Loucy (cell line): ENCODE data around the gene UNC5B.

Source experiments
- H2AFZ ChIP-seq: fragments of 200-600 bp; sonication (generic); 2 replicates; pipeline ENCODE4 v1.6.0; 2016; ENCODE audit warnings: antibody characterized with exemption, mild to moderate bottlenecking, low read length, moderate library complexity
- H3F3A ChIP-seq: fragments of 200-600 bp; 2 replicates; pipeline ENCODE4 v1.6.0; 2016; ENCODE audit warnings: antibody characterized with exemption, low read depth, mild to moderate bottlenecking
- H3K27me3 ChIP-seq: fragments of 200-600 bp; sonication (generic); 2 replicates; pipeline ENCODE4 v1.6.1; 2014; ENCODE audit warnings: low read length, mild to moderate bottlenecking; ENCODE audit not compliant: insufficient read depth, poor library complexity, severe bottlenecking
- H3K36me3 ChIP-seq: fragments of 200-600 bp; sonication (generic); 2 replicates; pipeline ENCODE4 v1.6.1; 2016; ENCODE audit warnings: low read length; ENCODE audit not compliant: insufficient read depth
- H3K4me1 ChIP-seq: fragments of 200-600 bp; sonication (generic); 2 replicates; pipeline ENCODE4 v1.5.1; 2014; ENCODE audit warnings: low read length, mild to moderate bottlenecking; ENCODE audit not compliant: insufficient read depth, poor library complexity, severe bottlenecking
- H3K4me2 ChIP-seq: fragments of 200-600 bp; sonication (generic); 2 replicates; pipeline ENCODE4 v1.6.0; 2014; ENCODE audit warnings: antibody characterized with exemption, low read length, low read depth, mild to moderate bottlenecking; ENCODE audit not compliant: poor library complexity, severe bottlenecking
- H3K4me3 ChIP-seq: fragments of 200-600 bp; sonication (generic); 2 replicates; pipeline ENCODE4 v1.5.1; 2014; ENCODE audit warnings: low read length, mild to moderate bottlenecking, mixed read lengths; ENCODE audit not compliant: poor library complexity, severe bottlenecking
- H3K79me2 ChIP-seq: fragments of 200-600 bp; sonication (generic); 2 replicates; pipeline ENCODE4 v1.6.1; 2014; ENCODE audit warnings: low read length; ENCODE audit not compliant: insufficient read depth
- H3K9ac ChIP-seq: fragments of 200-600 bp; sonication (generic); 2 replicates; pipeline ENCODE4 v1.6.0; 2014; ENCODE audit warnings: mild to moderate bottlenecking, low read depth, low read length, moderate library complexity; ENCODE audit not compliant: poor library complexity, severe bottlenecking
- H3K9me2 ChIP-seq: fragments of 200-600 bp; sonication (generic); replicated peaks from 2 replicates; pipeline ENCODE4 v1.6.1; 2016; ENCODE audit warnings: low read depth, low read length, mixed read lengths
- H3K9me3 ChIP-seq: fragments of 200-600 bp; sonication (generic); 2 replicates; pipeline ENCODE4 v1.6.1; 2014; ENCODE audit warnings: mild to moderate bottlenecking, antibody characterized with exemption, low read length, low read depth; ENCODE audit not compliant: insufficient read depth
- H4K20me1 ChIP-seq: fragments of 200-600 bp; sonication (generic); 2 replicates; pipeline ENCODE4 v1.6.0; 2014; ENCODE audit warnings: antibody characterized with exemption, low read length, mild to moderate bottlenecking; ENCODE audit not compliant: insufficient read depth, poor library complexity, severe bottlenecking
- EZH2phosphoT487 ChIP-seq: fragments of 200-600 bp; IDR thresholded peaks from 2 replicates; pipeline ENCODE4 v1.6.1; 2018; ENCODE audit warnings: antibody characterized with exemption, mild to moderate bottlenecking, moderate library complexity, borderline replicate concordance
- TF ChIP-seq, protein P1 (sequence below): fragments of 200-600 bp; sonication (generic); conservative IDR thresholded peaks from 2 replicates; pipeline ENCODE4 v1.5.1; 2014; ENCODE audit warnings: mild to moderate bottlenecking, antibody characterized with exemption, low read length

The UNC5B gene

DNA sequence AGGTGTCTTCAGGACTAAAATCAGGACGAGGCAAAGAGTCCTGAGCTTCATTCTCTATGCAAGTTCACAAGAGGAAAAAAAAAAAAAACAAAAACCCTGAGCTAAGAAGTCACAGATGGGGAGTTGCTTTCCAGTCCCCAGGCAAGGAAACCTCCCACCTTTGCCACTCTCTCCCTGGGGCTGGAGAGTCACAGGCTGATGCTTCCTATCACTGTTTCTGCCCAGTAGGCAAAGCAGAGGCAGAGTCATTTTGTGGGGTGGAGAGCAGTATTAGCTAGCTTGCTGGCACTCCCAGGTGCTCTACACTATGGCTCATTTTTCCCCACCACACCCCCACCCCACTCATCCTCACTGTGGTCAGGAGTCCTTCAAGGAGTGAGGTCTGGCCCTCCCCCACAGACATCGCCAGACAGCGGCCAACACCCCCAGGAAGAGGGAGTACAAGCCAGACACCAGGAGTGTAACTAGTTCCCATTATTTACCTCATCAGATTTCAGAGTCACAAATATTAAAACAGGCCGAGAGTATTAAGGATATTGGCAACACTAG is 34.6 kb upstream of the UNC5B start:
- H3K9me3 ChIP-seq, result no peaks in the 10 kb centered on the region
- no peaks in the 10 kb centered on the region for H3K27me3 ChIP-seq
- H3K4me2 ChIP-seq, result no peak overlapping the region
- H3K4me1 ChIP-seq, result no peaks in the 10 kb centered on the region
- H4K20me1 ChIP-seq, result no peaks in the 10 kb centered on the region
- H3K9me2 ChIP-seq, result no peaks in the 10 kb centered on the region
- no peak overlapping the region for H2AFZ ChIP-seq
- H3K4me3 ChIP-seq, result no peak overlapping the region
- no peak overlapping the region for H3K9ac ChIP-seq
- H3K36me3 ChIP-seq, result no peaks in the 10 kb centered on the region
- no peaks in the 10 kb centered on the region for H3F3A ChIP-seq
- no peaks in the 10 kb centered on the region for H3K79me2 ChIP-seq
- TF ChIP-seq, protein P1, sequence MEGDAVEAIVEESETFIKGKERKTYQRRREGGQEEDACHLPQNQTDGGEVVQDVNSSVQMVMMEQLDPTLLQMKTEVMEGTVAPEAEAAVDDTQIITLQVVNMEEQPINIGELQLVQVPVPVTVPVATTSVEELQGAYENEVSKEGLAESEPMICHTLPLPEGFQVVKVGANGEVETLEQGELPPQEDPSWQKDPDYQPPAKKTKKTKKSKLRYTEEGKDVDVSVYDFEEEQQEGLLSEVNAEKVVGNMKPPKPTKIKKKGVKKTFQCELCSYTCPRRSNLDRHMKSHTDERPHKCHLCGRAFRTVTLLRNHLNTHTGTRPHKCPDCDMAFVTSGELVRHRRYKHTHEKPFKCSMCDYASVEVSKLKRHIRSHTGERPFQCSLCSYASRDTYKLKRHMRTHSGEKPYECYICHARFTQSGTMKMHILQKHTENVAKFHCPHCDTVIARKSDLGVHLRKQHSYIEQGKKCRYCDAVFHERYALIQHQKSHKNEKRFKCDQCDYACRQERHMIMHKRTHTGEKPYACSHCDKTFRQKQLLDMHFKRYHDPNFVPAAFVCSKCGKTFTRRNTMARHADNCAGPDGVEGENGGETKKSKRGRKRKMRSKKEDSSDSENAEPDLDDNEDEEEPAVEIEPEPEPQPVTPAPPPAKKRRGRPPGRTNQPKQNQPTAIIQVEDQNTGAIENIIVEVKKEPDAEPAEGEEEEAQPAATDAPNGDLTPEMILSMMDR, result no peak
- TF ChIP-seq EZH2phosphoT487, result no peak

DNA sequence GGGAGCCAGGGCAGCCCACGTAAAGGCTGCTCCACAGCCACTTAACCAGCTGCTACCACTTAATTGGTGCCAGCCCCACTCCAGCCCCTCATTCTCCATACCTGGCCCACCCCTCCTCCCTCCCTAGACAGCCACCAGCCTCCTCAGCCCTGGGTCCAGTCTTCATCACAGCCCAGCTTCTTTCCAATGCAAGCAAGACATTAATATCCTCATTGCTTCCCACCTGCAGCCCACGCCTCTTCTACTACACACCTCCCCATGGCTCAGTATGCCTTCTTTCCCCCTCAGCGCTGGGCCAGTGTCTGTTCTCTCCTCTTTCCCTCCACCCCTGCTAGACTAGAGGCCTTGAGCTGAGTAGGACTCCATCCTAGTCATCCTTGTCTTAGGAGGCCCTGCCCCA is 33.5 kb upstream of the UNC5B start:
- no peak overlapping the region for H2AFZ ChIP-seq
- TF ChIP-seq, protein P1, result no peak
- TF ChIP-seq EZH2phosphoT487, result no peak
- no peak overlapping the region for H3K4me3 ChIP-seq
- no peak overlapping the region for H3K4me2 ChIP-seq
- H3K9me3 ChIP-seq, result no peaks in the 10 kb centered on the region
- no peaks in the 10 kb centered on the region for H3K27me3 ChIP-seq
- no peak overlapping the region for H3K9ac ChIP-seq
- H3K4me1 ChIP-seq, result no peaks in the 10 kb centered on the region
- no peaks in the 10 kb centered on the region for H3K79me2 ChIP-seq
- no peaks in the 10 kb centered on the region for H3F3A ChIP-seq
- H3K36me3 ChIP-seq, result no peaks in the 10 kb centered on the region
- no peaks in the 10 kb centered on the region for H4K20me1 ChIP-seq
- no peaks in the 10 kb centered on the region for H3K9me2 ChIP-seq

DNA sequence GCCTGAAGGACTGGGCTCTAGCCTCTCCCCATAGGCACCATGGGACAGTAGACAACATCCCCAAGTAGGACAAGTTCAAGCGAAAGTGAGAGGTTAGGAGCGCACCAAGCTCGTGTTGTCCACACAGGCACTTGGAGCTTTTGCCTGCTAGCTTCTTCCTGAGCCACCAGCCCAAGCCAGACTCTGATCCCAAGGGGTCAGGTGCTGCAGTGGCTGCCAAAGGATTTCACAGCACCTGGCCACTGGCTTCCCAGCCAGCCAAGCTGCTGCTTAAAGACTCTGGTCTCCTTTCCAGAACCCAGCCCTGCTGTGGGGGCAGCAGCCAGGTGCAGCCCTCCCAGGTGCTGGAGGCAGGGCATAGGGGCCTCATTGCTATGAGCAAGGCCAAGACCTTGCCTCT is 33.0 kb upstream of the UNC5B start:
- no peaks in the 10 kb centered on the region for H3K4me1 ChIP-seq
- no peak overlapping the region for H3K9ac ChIP-seq
- H3K79me2 ChIP-seq, result no peaks in the 10 kb centered on the region
- H4K20me1 ChIP-seq, result no peaks in the 10 kb centered on the region
- TF ChIP-seq EZH2phosphoT487, result no peak
- TF ChIP-seq, protein P1, result no peak
- H2AFZ ChIP-seq, result no peak overlapping the region
- no peak overlapping the region for H3K4me3 ChIP-seq
- H3F3A ChIP-seq, result no peaks in the 10 kb centered on the region
- no peaks in the 10 kb centered on the region for H3K27me3 ChIP-seq
- no peaks in the 10 kb centered on the region for H3K9me2 ChIP-seq
- no peaks in the 10 kb centered on the region for H3K36me3 ChIP-seq
- no peaks in the 10 kb centered on the region for H3K9me3 ChIP-seq
- H3K4me2 ChIP-seq, result no peak overlapping the region
